HG02588 (cell line): ENCODE results near the gene JAZF1.

Experiments used
- ATAC-seq: cut with Tn5 transposase; IDR thresholded peaks from one replicate; pipeline ENCODE4 v1.9.1; 2021; ENCODE audit warnings: mild to moderate bottlenecking, moderate library complexity; ENCODE audit not compliant: unreplicated experiment

The JAZF1 gene

GRCh38 chr7:28054531-28055160 lies 125.9 kb downstream of the JAZF1 start:
- no peak for ATAC-seq

- no peak for ATAC-seq
These were observed 127.7 kb downstream of the JAZF1 start for GRCh38 chr7:28052933-28053332.

GRCh38 chr7:28048694-28049093 lies 131.9 kb downstream of the JAZF1 start:
- no peak for ATAC-seq

- no peak for ATAC-seq
These were observed 134.6 kb downstream of the JAZF1 start for GRCh38 chr7:28046035-28046434.

GRCh38 chr7:28045592-28045991 lies 135.0 kb downstream of the JAZF1 start:
- no peak for ATAC-seq

- no peak for ATAC-seq
These were observed 135.8 kb downstream of the JAZF1 start for GRCh38 chr7:28044825-28045224.

GRCh38 chr7:28042721-28043120 lies 137.9 kb downstream of the JAZF1 start:
- no peak for ATAC-seq

GRCh38 chr7:28041508-28042314 lies 138.9 kb downstream of the JAZF1 start:
- no peak for ATAC-seq

GRCh38 chr7:28038175-28038797 lies 142.3 kb downstream of the JAZF1 start:
- no peak for ATAC-seq

- ATAC-seq, result peak; percentile 94
These were observed 143.2 kb downstream of the JAZF1 start for GRCh38 chr7:28037220-28038010.

- ATAC-seq, result no peak
These were observed 143.9 kb downstream of the JAZF1 start for GRCh38 chr7:28036696-28037095.

- ATAC-seq, result no peak
These were observed 147.2 kb downstream of the JAZF1 start for GRCh38 chr7:28033386-28033785.

- ATAC-seq, result no peak
These were observed 147.7 kb downstream of the JAZF1 start for GRCh38 chr7:28032738-28033380.

GRCh38 chr7:28029051-28029450 lies 151.5 kb downstream of the JAZF1 start:
- no peak for ATAC-seq

- ATAC-seq, result no peak
These were observed 152.1 kb downstream of the JAZF1 start for GRCh38 chr7:28028471-28028870.

- no peak for ATAC-seq
These were observed 154.4 kb downstream of the JAZF1 start for GRCh38 chr7:28026237-28026636.

GRCh38 chr7:28024786-28025334 lies 155.7 kb downstream of the JAZF1 start:
- no peak for ATAC-seq

GRCh38 chr7:28020302-28020940 lies 160.2 kb downstream of the JAZF1 start:
- peak; percentile 63 for ATAC-seq

GRCh38 chr7:28018856-28019465 lies 161.6 kb downstream of the JAZF1 start:
- ATAC-seq, result no peak
